Mammary microvascular endothelial cell (primary cell): Measurements from ENCODE around the gene CRYGD. TPM values are rescaled to one million over a fixed set of nuclear protein-coding genes. Genes with fewer than 3 reads are reported as not detected.

ENCODE experiments used
- total RNA-seq: library from RNA; depleted of rRNA; stranded (reverse); fragments of >200 nt; gene quantifications from 2 replicates; pipeline ENCODE4 v1.2.3, GENCODE V29; 2015

Gene CRYGD
- not detected in 2 replicates for total RNA-seq

GRCh38 chr2:208124013-208124715 is at the start of gene CRYGD:
Gene CRYGD, minus strand, starts transcription at chr2:208124524. Its CDS starts 51 bp downstream, at chr2:208124473.

GRCh38 chr2:208163489-208163888 is 39.2 kb upstream of the CRYGD start, which contains the start of gene CRYGA:
Gene CRYGA, minus strand, starts transcription at chr2:208163589. Its CDS starts 33 bp downstream, at chr2:208163556.

GRCh38 chr2:208146006-208146405 is 21.7 kb upstream of the CRYGD start, which contains the start of gene CRYGB:
Gene CRYGB, minus strand, starts transcription at chr2:208146158. Its CDS starts 38 bp downstream, at chr2:208146120.

GRCh38 chr2:208129744-208130711 is 5.7 kb upstream of the CRYGD start, which contains the start of gene CRYGC:
Gene CRYGC, minus strand, starts transcription at chr2:208129828. Its CDS starts 36 bp downstream, at chr2:208129792.

Other genes starting within 250 kb of the CRYGD start
- 3.3 and 4.2 TPM in 2 replicates for gene PLEKHM3, start 99.0 kb downstream of the CRYGD start, total RNA-seq
- gene CRYGC, start 5.3 kb upstream of the CRYGD start, total RNA-seq = not detected in 2 replicates
- gene CRYGB, start 21.6 kb upstream of the CRYGD start, total RNA-seq = not detected in 2 replicates
- not detected in 2 replicates for gene CRYGA, start 39.1 kb upstream of the CRYGD start, total RNA-seq
- gene C2orf80, start 65.5 kb upstream of the CRYGD start, total RNA-seq = not detected in 2 replicates
- gene IDH1, start 130.5 kb upstream of the CRYGD start, total RNA-seq = 105 and 109 TPM in 2 replicates
- 14.9 and 15.0 TPM in 2 replicates for gene PIKFYVE, start 141.7 kb upstream of the CRYGD start, total RNA-seq